ENCODE measurements around the gene SPAG6. TPM values are rescaled to one million over a fixed set of nuclear protein-coding genes. Genes with fewer than 3 reads are reported as not detected.

Gene SPAG6
- total RNA-seq, 1 donor from 2014 or later, result not detected

DNA sequence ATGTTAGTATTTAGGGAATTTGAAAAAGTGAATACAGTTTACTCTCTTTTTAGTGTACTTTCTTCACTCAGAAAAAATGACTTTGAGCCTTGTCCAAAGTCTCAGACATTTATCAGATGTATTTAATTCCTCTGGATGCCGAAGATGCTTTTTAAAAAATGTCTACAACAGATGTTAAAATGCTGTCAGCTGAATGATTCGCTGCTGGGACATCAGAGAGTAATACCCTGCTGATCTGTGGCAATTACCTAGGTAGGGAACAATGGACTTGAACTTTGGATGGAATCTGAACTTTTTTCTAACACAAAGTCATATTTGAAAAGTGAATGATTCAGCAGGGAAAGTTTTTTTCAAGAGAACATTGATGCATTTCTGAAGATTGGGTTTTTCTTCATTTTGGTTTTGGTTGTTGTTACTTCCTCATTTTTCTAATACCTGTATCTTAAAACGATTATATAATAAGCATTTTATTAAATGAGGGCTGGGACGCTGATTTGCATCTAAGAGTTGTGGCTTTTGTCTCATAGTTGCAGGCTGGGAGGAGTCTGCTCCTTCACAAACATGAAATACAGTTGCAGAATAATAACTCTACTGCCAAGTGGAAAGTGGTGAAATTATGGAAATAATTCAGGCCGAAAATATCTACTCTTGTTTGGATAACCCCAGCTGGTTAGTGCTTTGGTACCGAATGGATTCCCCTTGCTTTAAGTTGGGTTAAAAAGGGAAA is 98.0 kb downstream of the SPAG6 start:
- DNase-seq (no peak), ATAC-seq (ENCODE audit: poor library complexity) (no peak)

DNA sequence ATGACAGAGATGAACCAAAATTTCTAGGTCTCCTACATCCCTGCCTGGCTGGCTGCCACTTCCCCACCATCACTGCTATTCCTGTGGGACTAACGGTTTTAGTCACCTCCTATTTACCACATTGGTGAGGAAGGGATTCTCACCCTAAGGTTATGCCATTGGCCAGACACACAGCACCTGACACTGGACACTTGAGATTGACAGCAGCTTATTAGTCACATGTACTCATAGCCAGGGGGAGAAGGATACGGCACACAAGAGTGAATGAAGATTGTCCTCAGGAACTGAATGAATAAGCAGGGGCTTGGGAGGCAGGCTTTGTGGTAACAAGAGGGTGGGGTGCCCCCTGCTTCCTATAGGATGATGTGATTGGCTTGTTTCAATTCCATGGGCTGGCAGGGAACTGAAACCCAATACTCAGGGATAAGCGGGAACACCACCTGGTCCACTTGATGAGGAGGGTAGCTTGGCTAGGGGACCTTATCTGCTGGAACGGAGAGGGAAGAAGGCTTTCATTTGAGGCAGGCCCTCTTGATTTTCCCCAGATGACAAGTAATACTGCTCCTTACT is 99.0 kb downstream of the SPAG6 start:
- DNase-seq, result no peak
- intact Hi-C loops (cut with DNase I), result no loop called here
- no peak for ATAC-seq (ENCODE audit: poor library complexity)

More for the DNA sequence above, 98.0 kb downstream of the SPAG6 start:
- intact Hi-C loops (cut with DNase I), result no loop called here

DNA sequence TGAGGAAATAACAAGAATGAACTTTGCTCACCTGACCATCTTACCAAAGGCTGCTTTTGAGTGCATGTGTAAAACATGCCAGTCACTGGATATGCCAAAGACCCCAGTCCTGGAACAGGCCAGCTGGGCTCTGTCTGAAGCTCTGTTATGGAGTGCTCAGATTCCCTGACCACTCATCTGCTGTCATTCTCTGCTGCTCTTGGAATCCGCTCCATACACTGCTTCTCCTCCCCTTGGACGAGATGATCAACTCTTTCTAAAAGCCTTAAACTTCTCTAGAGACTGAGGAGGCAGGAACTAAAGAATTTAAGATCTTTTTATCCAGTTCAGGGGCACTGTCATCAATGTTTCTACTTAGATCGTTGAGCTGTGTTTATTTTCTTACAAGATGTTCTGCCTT is 100.2 kb downstream of the SPAG6 start:
- ATAC-seq (ENCODE audit: poor library complexity) (no peak), DNase-seq (no peak)
- intact Hi-C loops (cut with DNase I), result no loop called here

DNA sequence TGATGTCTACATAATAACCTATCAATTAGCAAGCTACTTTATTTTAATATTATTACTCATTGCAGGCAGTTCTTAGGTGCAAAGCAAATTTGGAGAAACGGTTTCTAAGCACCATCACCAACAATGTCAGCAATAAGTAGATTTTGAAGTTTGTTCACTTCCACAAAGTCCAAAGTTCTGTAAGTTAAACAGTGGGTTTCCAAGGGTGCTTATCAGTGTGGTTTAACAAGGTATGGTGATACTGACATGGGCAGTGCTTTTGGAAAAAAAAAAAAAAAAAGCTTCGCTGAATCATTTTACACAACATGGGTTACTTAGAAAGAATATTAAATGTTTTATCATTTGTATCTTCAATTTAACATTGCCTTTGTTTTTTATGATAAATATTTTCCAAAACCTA is 101.8 kb downstream of the SPAG6 start:
- intact Hi-C loops (cut with DNase I), result no loop called here
- no peak for DNase-seq
- no peak for ATAC-seq (ENCODE audit: poor library complexity)

DNA sequence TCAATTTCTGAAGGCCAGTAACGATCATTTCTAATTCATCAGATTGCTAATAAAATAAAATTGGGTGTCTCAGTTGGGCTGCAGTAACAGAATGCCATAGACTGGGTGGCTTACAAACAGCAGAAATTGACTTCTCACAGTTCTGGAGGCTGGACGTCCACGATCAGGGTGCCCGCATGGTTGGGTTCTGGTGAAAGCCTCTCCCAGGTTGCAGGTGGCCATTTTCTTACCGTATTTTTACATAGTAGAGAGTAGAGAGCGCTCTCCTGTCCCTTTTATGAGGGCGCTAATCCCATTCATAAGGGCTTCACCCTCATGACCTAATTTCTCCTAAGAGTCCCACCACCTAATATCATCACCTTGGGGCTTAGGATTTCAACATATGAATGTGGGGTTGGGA is 106.0 kb downstream of the SPAG6 start:
- intact Hi-C loops (cut with DNase I), result no loop called here
- no peak for ATAC-seq (ENCODE audit: poor library complexity)
- no peak for DNase-seq

DNA sequence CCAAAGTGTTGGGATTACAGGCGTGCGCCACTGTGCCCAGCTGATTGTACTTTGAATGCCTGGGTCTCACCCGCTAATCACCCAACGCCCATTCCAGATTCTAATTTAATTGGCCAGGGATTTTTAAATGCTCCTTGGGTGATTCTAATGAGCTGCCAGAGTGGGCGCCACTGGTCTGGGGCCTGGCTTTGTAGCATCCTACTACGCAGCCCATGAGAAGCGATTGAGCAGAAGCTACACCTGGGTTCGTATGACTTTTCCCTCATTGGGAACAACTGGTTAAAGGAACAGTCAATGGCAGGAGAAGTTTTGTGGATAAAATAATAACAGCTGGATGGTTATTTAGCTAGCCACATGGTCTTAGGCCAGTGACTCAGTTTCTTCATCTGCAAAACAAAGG is 108.0 kb downstream of the SPAG6 start:
- intact Hi-C loops (cut with DNase I), result no loop called here
- DNase-seq (no peak), ATAC-seq (ENCODE audit: poor library complexity) (no peak)

DNA sequence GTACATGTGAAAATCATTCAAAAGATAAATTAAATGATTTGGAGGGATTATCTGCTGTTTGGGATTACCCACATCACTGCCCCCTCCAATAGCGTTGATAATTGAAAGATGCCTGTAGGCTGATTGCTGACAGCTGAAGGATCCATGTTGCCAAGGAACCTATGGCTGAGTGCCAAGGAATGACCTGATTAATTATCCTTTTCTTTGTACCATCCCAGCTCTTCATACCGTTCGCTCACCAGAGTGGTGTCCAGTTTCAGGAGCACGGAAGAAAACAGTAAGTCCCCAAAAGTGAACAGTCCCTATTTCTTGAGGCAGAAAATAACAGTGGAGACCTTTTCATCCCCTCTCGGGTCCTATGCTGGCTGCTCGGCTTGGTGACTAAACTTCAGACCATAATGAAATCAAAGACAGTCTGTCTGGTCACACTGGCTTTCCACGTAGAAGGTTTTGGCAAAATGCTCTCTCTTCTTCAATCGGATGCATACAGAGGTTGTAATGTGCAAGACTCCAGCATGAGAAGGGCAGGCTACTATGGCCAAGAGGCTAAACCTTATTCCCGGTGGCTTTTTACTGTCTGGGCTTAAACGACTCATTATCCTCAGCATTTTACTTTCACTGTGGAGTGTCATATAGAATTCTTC is 108.8 kb downstream of the SPAG6 start:
- intact Hi-C loops (cut with DNase I), result no loop called here

DNA sequence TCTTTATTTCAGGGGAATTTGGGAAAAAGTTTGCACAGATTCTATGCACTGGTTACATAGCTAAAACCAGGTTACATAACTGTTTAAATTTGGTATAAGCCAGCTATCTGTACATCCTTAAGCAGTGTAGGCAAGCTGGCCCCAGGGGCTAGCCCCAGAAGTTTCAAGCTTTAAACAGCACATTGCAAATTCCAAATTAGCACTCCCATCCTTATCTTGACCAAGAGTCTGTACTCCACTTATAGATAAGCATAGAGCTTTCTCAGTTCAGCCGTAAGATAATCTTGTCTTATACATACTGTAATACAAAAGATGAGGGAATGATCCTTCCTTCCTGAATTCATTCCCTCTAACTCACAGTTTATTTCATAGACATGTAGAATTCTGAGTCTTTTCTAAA is 109.3 kb downstream of the SPAG6 start:
- DNase-seq (no peak), ATAC-seq (ENCODE audit: poor library complexity) (no peak)
- intact Hi-C loops (cut with DNase I), result no loop called here

More for the DNA sequence above, 108.8 kb downstream of the SPAG6 start:
- no peak for ATAC-seq (ENCODE audit: poor library complexity)
- no peak for DNase-seq

DNA sequence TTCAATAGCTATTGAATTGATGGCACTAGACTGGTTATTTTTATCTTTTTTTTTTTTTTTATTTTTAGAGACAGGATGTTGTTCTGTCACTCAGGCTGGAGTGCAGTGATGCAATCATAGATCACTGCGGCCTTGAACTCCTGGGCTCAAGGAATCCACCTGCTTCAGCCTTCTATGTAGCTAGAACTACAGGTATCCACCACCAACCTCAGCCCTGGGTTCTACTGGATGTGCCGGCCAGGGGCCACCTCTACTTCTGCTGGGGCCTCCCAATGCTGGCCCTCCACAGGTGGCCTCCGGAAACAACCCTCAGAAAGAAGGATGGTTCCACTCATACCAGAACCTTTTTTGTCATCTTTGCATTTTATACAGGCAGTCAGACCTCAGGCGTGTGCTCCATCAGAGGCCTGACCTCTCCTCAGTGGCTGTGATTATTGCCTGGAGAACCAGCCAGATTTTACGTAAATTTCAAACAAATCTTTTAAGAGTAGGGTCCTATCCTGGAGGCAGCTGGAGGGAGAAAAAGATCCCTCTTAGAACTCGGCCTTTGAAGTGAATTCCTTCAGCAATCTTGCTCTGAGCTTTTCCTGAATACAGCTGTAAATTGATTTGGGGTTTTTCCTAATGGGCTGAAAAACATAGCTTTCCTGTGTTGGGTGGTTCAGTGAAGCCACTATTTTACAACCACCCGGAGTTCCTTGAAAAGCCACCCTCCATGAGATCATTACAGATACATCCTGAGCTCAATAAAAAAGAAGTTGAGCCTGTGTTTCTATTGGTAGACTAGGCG is 110.0 kb downstream of the SPAG6 start:
- no peak for ATAC-seq (ENCODE audit: poor library complexity)
- DNase-seq, result no peak
- intact Hi-C loops (cut with DNase I), result no loop called here

DNA sequence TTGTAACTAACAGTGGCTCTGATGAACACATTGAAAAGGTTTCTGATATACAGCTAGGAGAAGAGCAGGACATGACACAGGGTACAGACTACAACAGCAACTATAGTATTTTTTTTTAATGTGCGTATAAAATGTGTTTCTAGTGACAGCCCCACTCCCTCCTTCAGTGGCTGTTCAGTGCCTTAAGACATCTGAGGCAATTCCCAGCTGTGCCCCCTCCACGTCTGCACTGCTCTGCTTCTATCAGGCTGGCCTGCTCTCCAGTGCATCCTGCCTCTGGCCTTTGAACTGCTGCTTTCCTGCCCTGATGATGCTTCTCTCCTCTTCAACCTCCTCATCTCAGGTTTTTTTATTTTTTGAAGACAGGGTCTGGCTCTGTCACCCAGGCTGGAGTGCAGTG is 111.2 kb downstream of the SPAG6 start:
- no peak for DNase-seq
- intact Hi-C loops (cut with DNase I), result no loop called here
- ATAC-seq (ENCODE audit: poor library complexity), result no peak

DNA sequence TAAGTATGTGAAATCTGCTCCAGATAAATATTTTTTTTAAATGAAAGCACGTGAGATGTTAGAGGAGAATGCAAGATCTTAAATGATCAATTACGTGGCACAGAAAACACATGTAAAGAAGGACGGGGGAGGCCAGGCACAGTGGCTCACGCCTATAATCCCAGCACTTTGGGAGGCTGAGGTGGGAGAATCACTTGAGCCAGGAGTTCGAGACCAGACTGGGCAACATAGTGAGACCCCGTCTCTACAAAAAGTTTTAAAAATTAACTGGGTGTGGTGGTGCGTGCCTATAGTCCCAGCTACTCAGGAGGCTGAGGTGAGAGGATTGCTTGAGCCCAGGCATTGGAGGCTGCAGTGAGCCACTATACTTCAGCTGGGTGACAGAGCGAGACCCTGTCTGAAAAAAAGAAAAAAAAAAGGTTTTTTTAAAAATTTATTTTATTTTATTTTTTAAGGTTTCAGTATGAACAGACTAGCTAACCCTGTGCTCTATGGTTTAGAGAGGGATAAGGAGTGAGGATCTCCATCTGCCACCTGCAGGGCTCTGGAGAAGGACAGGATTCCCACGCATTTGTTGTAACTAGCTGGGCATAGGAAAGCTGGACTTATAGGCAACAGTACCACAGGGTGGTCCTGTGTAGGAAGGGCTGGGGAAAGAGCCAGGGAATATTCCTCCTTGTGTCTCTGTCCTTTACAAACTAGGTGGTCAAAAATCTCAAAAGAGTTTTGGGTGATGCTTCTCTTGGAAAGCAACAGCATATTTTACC is 113.2 kb downstream of the SPAG6 start:
- no peak for ATAC-seq (ENCODE audit: poor library complexity)
- intact Hi-C loops (cut with DNase I), result no loop called here
- DNase-seq, result no peak

DNA sequence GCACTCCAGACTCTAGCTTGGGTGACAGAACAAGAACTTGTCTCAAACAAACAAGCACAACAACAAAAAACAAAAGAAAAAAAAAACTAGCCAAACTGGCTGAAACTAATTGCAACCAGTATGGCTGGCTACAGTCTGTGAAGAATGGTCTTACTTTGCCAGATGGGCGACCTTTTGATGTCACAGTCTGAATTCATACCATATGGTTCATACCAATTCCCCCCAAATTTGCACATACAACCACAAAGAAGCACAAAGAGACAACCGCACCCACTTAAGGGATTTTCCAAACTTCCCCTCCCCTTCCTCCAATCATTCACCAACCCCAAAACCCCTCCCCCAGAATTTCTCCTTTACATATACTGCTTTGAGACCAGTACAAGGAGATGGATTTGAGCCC is 114.2 kb downstream of the SPAG6 start:
- DNase-seq, result no peak
- ATAC-seq (ENCODE audit: poor library complexity), result no peak
- intact Hi-C loops (cut with DNase I), result no loop called here

DNA sequence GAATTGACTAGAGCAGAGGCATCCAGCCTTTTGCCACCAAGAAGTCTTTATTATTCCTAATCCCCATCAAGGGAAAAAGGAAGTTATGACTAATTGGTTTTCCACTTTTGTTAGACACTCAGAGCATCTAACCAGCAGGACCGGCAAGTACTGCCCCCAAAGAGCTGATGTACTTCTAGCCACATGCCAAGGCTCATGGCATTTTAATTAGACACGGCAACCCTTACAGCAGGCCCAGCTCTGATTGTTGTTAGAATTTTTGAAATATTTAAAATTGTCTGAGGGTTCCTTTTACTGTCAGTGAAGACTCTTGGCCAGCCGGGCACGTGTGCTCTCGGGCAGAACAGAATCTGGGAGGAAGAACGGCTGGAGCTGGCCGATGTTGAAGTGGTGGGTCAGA is 114.8 kb downstream of the SPAG6 start:
- ATAC-seq (ENCODE audit: poor library complexity) (no peak), DNase-seq (no peak)
- intact Hi-C loops (cut with DNase I), result no loop called here

DNA sequence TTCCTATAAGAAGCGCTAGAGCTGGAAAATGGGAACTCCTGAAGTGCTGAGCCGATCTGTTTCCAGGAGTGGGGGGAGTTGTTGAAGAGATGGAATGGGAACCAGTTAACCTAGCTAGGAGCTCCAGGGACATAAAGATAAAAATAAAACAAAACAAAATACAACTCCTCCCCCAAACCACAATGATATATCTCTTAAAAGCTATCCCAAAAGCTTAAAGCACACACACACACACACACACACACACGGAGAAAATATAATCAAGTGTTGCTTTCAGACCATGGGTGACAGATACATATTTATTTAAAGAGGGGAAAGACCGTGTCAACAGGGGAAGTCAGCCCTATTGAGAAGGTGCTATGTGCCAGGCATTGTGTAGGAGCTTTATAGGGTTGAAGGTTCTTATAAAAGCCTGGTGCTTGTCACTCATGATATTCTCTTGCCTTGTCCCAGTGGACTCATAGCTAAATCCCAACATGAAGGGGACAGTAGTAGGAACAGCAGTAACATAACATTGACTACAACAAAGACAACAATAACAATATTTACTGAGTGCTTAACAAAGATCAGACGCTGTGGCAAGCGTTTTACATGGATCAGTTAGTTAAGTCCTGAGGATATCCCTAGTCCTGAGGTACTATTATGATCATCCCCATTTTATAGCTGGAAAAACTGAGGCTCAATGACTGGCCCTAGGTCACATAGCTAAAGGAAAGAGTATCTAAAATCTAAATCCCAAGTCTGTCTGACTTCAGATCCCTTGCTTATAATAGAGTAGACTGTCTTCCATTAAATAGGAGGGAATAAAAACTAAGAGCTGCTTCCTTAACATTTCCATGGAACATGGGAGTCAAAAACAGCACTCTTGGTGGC is 115.5 kb downstream of the SPAG6 start:
- DNase-seq (no peak), ATAC-seq (ENCODE audit: poor library complexity) (no peak)
- intact Hi-C loops (cut with DNase I), result no loop called here

DNA sequence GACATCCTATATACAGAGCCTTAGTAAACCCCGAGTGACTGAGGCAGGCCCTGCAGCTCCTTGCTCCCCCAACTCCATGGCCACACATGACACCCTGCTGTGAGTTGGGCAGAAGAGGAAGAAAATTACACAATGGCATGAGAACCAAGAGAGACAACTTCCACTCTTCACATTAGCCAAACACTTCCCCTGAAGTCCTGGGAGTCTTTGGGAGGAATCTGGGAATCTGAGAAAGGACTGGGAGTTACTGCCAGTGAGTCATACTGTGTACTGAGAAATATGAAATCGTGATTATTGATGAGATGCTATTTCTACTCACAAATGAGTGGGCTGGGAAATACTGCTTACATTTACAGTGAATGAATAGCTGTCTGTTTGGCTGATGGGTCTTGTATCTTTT is 116.6 kb downstream of the SPAG6 start:
- intact Hi-C loops (cut with DNase I), result no loop called here
- DNase-seq, result no peak
- no peak for ATAC-seq (ENCODE audit: poor library complexity)

DNA sequence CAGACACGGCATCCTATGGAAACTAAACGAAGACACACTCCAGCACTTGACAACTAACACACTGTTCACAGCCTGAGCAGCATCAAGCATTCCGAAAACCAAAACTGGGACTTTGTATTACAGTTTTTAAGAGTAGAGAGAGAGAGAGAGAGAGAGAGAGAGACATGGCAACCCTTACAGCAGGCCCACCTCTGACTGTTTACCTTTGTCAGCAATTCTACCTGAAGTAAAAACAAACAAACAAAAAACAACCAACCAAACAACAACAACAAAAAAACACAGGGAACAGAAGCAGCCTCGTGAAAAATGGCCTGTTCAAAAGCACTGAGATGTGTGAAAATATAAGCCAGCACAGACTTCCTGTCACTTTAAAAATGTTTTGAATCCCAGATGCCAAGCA is 118.0 kb downstream of the SPAG6 start:
- ATAC-seq (ENCODE audit: poor library complexity) (no peak), DNase-seq (no peak)
- intact Hi-C loops (cut with DNase I), result no loop called here

DNA sequence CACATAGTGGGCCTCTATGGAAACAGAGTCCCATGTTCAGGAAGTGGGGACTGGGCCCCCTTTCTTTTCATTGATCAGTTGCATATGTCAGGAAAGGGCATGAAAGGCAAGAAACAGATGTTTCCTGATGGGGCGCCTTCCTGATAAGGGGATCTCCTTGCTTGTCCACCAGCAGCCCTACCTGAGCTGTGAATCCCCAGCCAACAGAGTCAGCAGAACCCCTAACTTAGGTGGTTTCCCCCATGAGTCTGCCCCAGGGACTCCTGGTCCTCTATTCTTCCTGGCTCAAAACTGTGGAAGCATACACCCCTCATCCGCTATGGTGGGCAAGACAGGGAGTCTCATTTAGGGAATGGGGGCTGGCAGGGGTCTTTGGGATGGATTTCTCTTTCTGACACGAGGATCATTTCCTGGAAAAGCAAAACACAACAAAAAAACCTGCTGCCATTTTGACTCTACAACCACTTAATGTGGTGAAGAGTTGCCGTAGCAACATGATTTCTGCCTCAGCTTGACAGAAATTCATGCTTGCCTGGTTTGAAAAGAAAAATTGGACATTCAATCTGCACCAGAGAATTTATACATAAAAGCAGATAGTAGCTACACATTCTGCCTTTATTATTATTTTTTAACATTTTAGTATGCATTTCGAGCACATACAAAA is 119.8 kb downstream of the SPAG6 start:
- ATAC-seq (ENCODE audit: poor library complexity) (no peak), DNase-seq (no peak)
- intact Hi-C loops (cut with DNase I), result no loop called here

Measured in Right ventricle myocardium superior (tissue), 1 donor.